ENCODE measurements around the gene DDAH2.

DDAH2 gene

DNA sequence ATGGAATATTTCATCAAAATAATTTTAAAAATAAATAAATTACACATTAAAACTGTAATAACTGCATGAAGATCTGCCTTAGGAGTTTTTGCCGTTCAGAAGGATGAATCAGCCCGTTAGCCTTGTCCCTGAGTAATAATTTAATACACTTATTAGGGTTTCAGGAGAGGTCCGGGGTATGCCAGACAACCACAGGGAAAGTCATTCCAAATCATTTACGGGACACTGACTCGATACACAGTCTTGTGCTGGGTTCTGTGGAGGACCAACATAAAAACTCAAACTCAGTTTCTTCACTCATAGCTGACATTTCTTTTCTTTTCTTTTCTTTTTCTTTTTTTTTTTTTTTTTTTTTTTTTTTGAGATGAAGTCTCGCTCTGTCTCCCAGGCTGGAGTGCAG, 23.2 kb downstream of the DDAH2 start:
- H3K27me3 Mint-ChIP-seq (ENCODE audit: low read depth): peaks cover 3% of the 10 kb centered on the region
- TF ChIP-seq, protein P1, sequence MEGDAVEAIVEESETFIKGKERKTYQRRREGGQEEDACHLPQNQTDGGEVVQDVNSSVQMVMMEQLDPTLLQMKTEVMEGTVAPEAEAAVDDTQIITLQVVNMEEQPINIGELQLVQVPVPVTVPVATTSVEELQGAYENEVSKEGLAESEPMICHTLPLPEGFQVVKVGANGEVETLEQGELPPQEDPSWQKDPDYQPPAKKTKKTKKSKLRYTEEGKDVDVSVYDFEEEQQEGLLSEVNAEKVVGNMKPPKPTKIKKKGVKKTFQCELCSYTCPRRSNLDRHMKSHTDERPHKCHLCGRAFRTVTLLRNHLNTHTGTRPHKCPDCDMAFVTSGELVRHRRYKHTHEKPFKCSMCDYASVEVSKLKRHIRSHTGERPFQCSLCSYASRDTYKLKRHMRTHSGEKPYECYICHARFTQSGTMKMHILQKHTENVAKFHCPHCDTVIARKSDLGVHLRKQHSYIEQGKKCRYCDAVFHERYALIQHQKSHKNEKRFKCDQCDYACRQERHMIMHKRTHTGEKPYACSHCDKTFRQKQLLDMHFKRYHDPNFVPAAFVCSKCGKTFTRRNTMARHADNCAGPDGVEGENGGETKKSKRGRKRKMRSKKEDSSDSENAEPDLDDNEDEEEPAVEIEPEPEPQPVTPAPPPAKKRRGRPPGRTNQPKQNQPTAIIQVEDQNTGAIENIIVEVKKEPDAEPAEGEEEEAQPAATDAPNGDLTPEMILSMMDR (IDR thresholded peaks at IDR 0.05; ENCODE audit: unreplicated experiment in 3 of 3): no peak
- peak overlapping the region in 1 of 3 experiments; percentile 5 for H3K4me3 Mint-ChIP-seq
- H3K9me3 Mint-ChIP-seq: no peaks in the 10 kb centered on the region
- H3K4me1 Mint-ChIP-seq: peaks cover 14% of the 10 kb centered on the region
- no peak overlapping the region for H3K27ac Mint-ChIP-seq
- peaks cover 4% of the 10 kb centered on the region for H3K36me3 Mint-ChIP-seq (ENCODE audit: low read depth)

DNA sequence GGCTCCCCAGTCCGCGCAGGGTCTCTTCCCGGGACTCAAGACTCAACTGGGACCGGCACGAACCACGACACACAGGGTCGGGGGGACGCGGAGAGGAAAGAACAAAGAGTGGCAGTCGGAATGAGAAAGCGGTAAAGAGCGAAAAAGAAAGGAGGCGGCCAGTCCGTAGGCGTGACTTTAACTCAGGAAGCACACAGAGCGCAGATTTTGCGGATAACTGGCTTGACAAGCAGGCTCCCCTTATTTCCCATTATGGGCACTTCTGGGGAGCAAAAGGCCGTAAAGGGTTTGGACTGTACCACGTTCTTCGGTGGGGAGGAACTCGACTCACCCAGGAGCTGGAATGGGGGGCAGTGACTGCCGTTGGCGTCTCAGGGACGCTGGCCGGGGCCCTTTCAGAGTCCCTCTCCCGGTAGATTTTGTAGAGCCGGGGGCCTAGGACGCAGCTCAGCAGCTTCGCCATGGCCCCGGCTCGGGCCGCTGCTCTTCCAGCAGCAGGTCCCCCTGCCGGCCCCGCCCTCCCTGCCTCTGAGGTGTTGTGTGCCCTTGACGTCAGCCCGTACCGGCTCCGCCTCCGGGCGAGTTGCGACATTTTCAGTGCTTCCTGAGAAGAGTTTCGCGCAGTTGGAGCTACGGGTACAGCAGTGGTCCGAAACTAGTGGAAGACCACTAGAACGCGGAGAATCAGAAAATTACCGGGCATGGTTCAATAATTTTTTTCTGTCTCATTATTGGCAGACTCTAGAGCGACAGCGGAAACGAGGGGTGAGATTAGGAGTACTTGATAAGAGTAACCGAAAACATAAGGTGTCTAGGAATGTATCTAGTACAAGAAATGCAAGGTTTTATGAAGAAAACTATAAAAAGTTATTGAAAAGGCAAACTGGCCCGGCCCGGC, 26.0 kb downstream of the DDAH2 start, which contains the start of gene ABHD16A:
TSS of gene ABHD16A (minus strand) at position 506 of the 898 bp plus-strand sequence. CDS start at position 463, 43 bp downstream.
- Mint-ChIP-seq H3K4me3 (peak within 1 kb of the TSS; percentile 98 to 99 (median 98)), H3K4me1 (peaks cover 16% of the 10 kb centered on the region), H3K27ac (peak within 1 kb of the TSS; percentile 90 to 96 (median 94)), H3K27me3 (ENCODE audit: low read depth) (peaks cover 3% of the 10 kb centered on the region), H3K36me3 (ENCODE audit: low read depth) (peaks cover 9% of the 10 kb centered on the region), H3K9me3 (no peaks in the 10 kb centered on the region)
- TF ChIP-seq, protein P1 (IDR thresholded peaks at IDR 0.05; ENCODE audit: unreplicated experiment in 3 of 3): peak in 1 of 3 experiments; percentile 12

DNA sequence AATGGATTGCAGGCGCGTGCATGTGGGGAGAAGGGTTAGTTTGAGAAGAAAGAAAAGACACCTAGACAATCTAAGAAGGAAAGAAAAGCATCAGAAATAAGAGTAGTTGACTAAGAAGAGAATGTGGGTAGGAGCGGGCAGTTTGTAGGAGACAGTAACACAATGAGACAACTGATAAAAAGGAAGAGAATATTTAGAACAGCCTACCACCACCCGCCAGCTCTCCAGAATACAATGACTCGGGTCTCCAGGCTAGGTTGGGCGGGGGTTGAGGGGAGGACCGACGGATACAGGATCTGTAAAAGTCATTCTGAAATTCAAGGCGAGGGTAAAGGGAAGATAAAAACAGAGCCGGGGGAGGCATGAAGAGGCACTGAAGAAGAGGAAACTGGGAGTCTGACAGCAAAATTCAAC, 26.7 kb downstream of the DDAH2 start:
- TF ChIP-seq, protein P1 (IDR thresholded peaks at IDR 0.05; ENCODE audit: unreplicated experiment in 3 of 3): no peak
- peak overlapping the region; percentile 90 to 96 (median 94) for H3K27ac Mint-ChIP-seq
- no peaks in the 10 kb centered on the region for H3K9me3 Mint-ChIP-seq
- peaks cover 3% of the 10 kb centered on the region for H3K27me3 Mint-ChIP-seq (ENCODE audit: low read depth)
- peaks cover 16% of the 10 kb centered on the region for H3K36me3 Mint-ChIP-seq (ENCODE audit: low read depth)
- peak overlapping the region; percentile 98 to 99 (median 98) for H3K4me3 Mint-ChIP-seq
- H3K4me1 Mint-ChIP-seq: peaks cover 16% of the 10 kb centered on the region

DNA sequence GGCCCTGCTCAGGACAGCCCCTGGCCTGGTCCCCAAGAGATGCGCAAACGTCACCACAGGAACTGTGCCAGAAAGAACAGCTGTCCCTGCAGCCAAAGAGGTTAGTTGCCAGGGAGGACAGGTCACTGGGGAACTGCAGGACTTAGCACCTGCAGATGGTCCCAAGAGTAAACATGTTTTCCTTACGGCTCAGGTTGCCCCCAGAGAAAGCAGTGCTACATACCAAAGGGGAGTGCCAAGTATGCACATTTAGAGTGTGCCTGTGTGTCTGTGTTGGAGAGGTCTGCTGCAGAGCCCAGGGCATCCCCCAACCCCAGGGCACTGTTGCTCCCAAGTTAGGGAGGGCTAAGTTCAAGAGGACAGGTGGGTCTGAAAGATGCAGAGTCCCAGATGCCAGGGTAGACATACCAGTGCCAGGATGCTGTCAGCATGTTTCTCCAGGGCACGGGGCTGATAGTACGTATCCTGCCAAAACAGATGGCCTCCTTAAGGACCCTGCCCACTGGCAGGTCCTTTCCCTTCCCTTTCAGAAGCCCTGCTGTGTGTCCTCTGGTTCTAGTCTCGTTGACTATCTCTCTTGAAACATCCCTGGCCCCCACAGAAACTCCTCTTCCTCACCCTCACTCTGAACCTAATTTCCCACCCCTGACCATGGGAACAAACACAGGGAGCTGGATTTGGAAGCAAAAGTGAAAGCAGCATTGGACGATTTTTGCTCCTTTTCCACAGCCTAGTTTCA, 27.3 kb downstream of the DDAH2 start:
- TF ChIP-seq, protein P1 (IDR thresholded peaks at IDR 0.05; ENCODE audit: unreplicated experiment in 3 of 3): no peak
- Mint-ChIP-seq H3K9me3 (no peaks in the 10 kb centered on the region), H3K27me3 (ENCODE audit: low read depth) (peaks cover 2% of the 10 kb centered on the region), H3K36me3 (ENCODE audit: low read depth) (peaks cover 22% of the 10 kb centered on the region), H3K4me3 (peak overlapping the region; percentile 98 to 99 (median 98)), H3K4me1 (peaks cover 16% of the 10 kb centered on the region), H3K27ac (peak overlapping the region; percentile 90 to 96 (median 94))

DNA sequence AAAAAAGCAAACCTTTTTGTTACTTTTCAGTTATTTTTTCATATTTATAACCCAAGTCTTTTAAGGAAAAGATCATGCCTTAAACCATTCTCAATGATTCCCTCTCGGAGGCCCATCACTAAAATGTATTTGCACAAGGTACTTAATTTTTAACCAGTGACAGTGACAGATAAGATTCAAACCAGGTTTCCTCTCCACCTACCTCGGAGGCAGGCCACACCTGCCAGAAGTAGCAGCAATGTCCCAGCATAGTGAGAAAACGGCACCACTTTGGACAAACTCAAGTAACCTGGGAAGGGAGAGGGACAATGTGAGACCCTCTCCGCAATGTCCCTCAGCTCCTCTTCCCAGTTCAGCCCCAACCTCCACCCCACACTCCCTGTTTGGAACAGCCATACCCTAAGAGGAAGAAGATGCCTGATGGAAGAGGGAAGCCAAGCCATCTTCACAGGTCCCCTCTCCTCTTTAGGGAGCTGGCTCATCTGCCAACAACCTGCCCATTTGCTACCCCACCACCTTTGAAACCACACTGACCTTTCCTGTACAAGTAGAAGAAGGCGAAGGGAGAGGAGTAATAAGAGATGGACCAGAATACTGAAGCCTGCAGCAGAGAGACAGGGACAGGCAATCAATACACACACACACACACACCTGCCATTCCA, 28.2 kb downstream of the DDAH2 start:
- Mint-ChIP-seq H3K27ac (peak overlapping the region in 1 of 3 experiments; percentile 90), H3K9me3 (no peaks in the 10 kb centered on the region), H3K27me3 (ENCODE audit: low read depth) (no peaks in the 10 kb centered on the region), H3K36me3 (ENCODE audit: low read depth) (peaks cover 27% of the 10 kb centered on the region), H3K4me1 (peaks cover 16% of the 10 kb centered on the region), H3K4me3 (peak overlapping the region; percentile 98 to 99 (median 98))
- TF ChIP-seq, protein P1 (IDR thresholded peaks at IDR 0.05; ENCODE audit: unreplicated experiment in 3 of 3): no peak
